Smooth muscle cell (in vitro differentiated cells): ENCODE data around the gene REG4. TPM values are rescaled to one million over a fixed set of nuclear protein-coding genes. Genes with fewer than 3 reads are reported as not detected.

Experiments
- DNase-seq: peaks from one replicate; lab custom pipeline; 2025; ENCODE audit not compliant: unreplicated experiment; lab: John Stamatoyannopoulos, UW
- H2AFZ ChIP-seq: fragments of 200-600 bp; sonication (generic); 2 replicates; pipeline ENCODE4 v1.6.0; 2016; ENCODE audit warnings: antibody characterized with exemption, low read depth, mild to moderate bottlenecking
- H3F3A ChIP-seq: fragments of 200-600 bp; sonication (generic); 2 replicates; pipeline ENCODE4 v1.6.0; 2017; ENCODE audit warnings: antibody characterized with exemption, low read depth
- H3K27ac ChIP-seq: fragments of 200-600 bp; sonication (generic); 2 replicates; pipeline ENCODE4 v1.5.1; 2016; ENCODE audit warnings: low read depth, mild to moderate bottlenecking
- H3K27me3 ChIP-seq: fragments of 200-600 bp; sonication (generic); 2 replicates; pipeline ENCODE4 v1.6.1; 2016; ENCODE audit warnings: low read depth, mild to moderate bottlenecking
- H3K36me3 ChIP-seq: fragments of 200-600 bp; sonication (generic); 2 replicates; pipeline ENCODE4 v1.5.1; 2016; ENCODE audit warnings: low read depth
- H3K4me1 ChIP-seq: fragments of 200-600 bp; sonication (generic); 2 replicates; pipeline ENCODE4 v1.5.1; 2016; ENCODE audit warnings: low read depth
- H3K4me2 ChIP-seq: fragments of 200-600 bp; sonication (generic); 2 replicates; pipeline ENCODE4 v1.6.0; 2016; ENCODE audit warnings: mild to moderate bottlenecking
- H3K4me3 ChIP-seq: fragments of 200-600 bp; sonication (generic); 2 replicates; pipeline ENCODE4 v1.5.1; 2016; ENCODE audit warnings: mild to moderate bottlenecking
- H3K79me2 ChIP-seq: fragments of 200-600 bp; sonication (generic); 2 replicates; pipeline ENCODE4 v1.6.0; 2016; ENCODE audit warnings: low read depth, mild to moderate bottlenecking
- H3K9ac ChIP-seq: fragments of 200-600 bp; sonication (generic); 2 replicates; pipeline ENCODE4 v1.6.0; 2016; ENCODE audit warnings: low read depth
- H3K9me3 ChIP-seq: fragments of 200-600 bp; sonication (generic); replicated peaks from 2 replicates; pipeline ENCODE4 v1.5.1; 2016; ENCODE audit warnings: low read depth
- H4K20me1 ChIP-seq: fragments of 200-600 bp; sonication (generic); 2 replicates; pipeline ENCODE4 v1.6.0; 2016; ENCODE audit warnings: low read depth
- WGBS: methylation state at CpG from one replicate; pipeline ENCODE4 v1.1.7; 2016; ENCODE audit warnings: low lambda C conversion rate; 5-methylcytosine and 5-hydroxymethylcytosine counted together
- polyA plus RNA-seq: library from polyadenylated mRNA; unstranded; fragments of >200 nt; fragmentation: Nextera tagmentation; extraction: Ambion mirVana; gene quantifications from 2 replicates; pipeline ENCODE4 v1.2.1, GENCODE V29; 2016
- total RNA-seq: library from RNA; depleted of rRNA; stranded (reverse); fragments of >200 nt; gene quantifications from 2 replicates; pipeline ENCODE4 v1.2.3, GENCODE V29; 2014
- TF ChIP-seq, protein P1 (sequence below): fragments of 200-600 bp; sonication (generic); IDR thresholded peaks from 2 replicates; pipeline ENCODE4 v1.5.1; 2017; ENCODE audit warnings: borderline replicate concordance, mild to moderate bottlenecking, antibody characterized with exemption; ENCODE audit not compliant: insufficient read depth, poor library complexity, severe bottlenecking

The REG4 gene
- total and polyA plus RNA-seq, 2 experiments from 2014 or later: not detected

DNA sequence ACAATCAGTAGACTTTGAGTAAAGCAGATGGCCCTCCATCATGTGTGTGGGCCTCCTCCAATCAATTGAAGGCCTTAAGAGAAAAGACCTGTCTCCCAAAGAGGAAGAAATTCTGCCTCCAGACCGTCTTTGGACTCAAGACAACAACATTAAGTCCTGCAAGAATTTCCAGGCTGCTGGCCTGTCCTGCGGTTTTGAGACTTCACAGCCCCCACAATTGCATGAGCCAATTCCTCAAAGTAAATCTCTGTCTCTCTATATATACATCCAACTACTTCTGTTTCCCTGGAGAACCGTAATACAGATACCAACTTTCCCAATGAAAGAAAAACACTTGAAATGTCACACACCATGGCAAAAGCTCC is 16.4 kb downstream of the REG4 start:
- Histone ChIP-seq H2AFZ (no peak overlapping the region), H3K27ac (peak overlapping the region; percentile 46), H3F3A (no peaks in the 10 kb centered on the region), H3K79me2 (no peaks in the 10 kb centered on the region), H4K20me1 (no peaks in the 10 kb centered on the region), H3K4me2 (peak overlapping the region; percentile 53), H3K9ac (no peak overlapping the region), H3K36me3 (no peaks in the 10 kb centered on the region), H3K4me1 (peaks cover 12% of the 10 kb centered on the region), H3K27me3 (no peaks in the 10 kb centered on the region), H3K9me3 (no peaks in the 10 kb centered on the region), H3K4me3 (no peak overlapping the region)
- WGBS: 28% methylated on average over 3 of the region's 3 CpGs
- TF ChIP-seq, protein P1, sequence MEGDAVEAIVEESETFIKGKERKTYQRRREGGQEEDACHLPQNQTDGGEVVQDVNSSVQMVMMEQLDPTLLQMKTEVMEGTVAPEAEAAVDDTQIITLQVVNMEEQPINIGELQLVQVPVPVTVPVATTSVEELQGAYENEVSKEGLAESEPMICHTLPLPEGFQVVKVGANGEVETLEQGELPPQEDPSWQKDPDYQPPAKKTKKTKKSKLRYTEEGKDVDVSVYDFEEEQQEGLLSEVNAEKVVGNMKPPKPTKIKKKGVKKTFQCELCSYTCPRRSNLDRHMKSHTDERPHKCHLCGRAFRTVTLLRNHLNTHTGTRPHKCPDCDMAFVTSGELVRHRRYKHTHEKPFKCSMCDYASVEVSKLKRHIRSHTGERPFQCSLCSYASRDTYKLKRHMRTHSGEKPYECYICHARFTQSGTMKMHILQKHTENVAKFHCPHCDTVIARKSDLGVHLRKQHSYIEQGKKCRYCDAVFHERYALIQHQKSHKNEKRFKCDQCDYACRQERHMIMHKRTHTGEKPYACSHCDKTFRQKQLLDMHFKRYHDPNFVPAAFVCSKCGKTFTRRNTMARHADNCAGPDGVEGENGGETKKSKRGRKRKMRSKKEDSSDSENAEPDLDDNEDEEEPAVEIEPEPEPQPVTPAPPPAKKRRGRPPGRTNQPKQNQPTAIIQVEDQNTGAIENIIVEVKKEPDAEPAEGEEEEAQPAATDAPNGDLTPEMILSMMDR: no peak
- no peak for DNase-seq

DNA sequence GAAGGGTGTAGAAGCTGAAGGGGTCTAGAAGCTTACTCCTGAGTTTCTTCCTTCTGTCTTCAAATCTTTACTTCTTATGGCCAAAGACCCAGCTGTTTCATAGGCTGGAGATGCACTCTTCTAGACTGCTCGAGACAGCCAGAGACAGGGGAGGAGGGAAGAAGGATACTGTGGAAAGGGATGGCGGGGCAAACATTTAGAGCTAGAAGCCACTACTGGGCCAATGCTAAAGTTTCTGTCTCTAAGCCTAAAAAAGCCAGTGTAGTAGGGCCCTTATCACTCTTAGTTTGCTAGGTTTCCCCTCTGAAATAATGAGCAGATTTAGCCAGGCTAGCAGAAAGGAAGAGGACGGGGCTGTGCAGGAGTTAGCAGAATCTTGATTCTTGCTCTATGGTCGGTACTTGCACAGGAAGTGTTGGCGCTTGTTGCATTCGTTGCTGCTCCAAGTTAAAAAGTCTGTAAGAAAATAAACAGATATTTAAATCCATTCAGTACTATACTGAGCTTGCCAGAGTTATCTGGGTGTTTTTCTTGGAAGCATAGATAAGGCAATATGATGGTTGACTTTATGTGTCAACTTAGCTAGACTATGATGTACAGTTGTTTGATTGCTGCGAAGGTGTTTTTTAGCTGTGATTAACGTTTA is 16.9 kb downstream of the REG4 start:
- Histone ChIP-seq H3K36me3 (no peaks in the 10 kb centered on the region), H3K4me1 (peaks cover 12% of the 10 kb centered on the region), H3K4me3 (no peak overlapping the region), H3K9ac (no peak overlapping the region), H3K27me3 (no peaks in the 10 kb centered on the region), H3K9me3 (no peaks in the 10 kb centered on the region), H4K20me1 (no peaks in the 10 kb centered on the region), H3F3A (no peaks in the 10 kb centered on the region), H3K79me2 (no peaks in the 10 kb centered on the region), H3K4me2 (peak overlapping the region; percentile 53), H3K27ac (peak overlapping the region; percentile 46), H2AFZ (no peak overlapping the region)
- DNase-seq: no peak
- WGBS: 60% methylated on average over 8 of the region's 8 CpGs
- TF ChIP-seq, protein P1: no peak

DNA sequence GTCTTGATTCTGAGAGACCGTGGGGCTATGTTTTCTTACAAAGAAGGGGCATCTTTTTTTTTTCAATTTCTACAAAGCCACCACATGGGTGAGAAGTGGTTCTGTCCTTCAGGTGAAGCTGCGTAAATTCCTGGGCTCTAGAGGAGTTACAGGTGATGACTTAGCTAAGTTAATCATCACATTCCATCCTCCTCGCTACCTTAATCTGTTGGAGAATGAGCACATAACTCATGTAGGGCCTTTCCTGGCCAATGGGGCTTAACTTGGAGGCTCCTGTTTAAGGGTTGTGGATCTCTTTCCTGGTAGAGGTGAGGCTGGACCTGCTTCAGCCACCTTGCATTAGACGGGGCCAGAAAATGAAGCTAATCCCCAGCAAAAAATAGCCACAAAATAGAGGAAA is 19.9 kb downstream of the REG4 start:
- Histone ChIP-seq H3K9me3 (no peaks in the 10 kb centered on the region), H3K27me3 (no peaks in the 10 kb centered on the region), H3K4me2 (peak overlapping the region; percentile 47), H3K79me2 (no peaks in the 10 kb centered on the region), H3F3A (peaks cover 3% of the 10 kb centered on the region), H3K36me3 (no peaks in the 10 kb centered on the region), H3K9ac (no peak overlapping the region), H3K4me3 (no peak overlapping the region), H3K27ac (peak overlapping the region; percentile 30), H2AFZ (no peak overlapping the region), H3K4me1 (peaks cover 21% of the 10 kb centered on the region), H4K20me1 (no peaks in the 10 kb centered on the region)
- no peak for DNase-seq
- TF ChIP-seq, protein P1: no peak
- 75% methylated on average over 4 of the region's 4 CpGs for WGBS
